ENCODE data around the gene HOXD11.

The HOXD11 gene

DNA sequence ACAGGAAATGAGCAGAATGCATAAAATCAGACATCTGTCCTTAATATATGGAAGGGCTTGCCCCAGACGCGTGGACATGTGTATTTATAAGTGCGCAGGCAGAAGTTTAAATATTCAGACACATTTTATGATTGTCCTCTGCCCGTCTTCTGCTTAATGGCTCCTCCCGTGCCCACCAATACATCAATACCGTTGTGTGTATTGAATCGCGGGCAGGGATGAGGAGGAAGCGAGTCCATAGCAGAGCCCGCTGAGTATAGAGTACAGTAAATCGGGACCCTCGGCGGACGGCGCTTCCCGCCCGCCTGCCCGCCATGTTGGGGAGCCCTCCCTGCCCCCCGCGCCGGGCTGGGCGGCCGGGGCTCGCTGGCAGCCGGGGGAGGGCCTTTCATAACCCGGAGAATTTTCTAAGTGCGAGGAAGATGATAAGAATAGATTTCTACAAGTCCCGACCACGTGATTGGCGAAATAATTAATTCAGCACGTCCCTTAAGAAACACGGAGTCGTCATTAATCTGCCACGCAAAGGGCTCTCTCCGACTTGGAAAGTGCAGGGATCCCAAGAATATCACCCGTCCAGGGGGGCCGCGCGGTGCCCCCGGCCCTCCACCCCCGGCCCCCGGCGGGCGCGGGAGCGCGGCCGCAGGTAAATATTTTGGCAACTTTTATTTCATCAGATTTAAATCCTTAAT, 49.9 kb downstream of the HOXD11 start, which contains the start of gene HOXD3:
TSS of gene HOXD3 (plus strand) at position 501 of the 692 bp plus-strand sequence. CDS start 11,808 bp downstream, outside the sequence.
- no peak within 1 kb of the TSS for H3K4me3 ChIP-seq (ENCODE audit: low read depth in 1 of 2, low read length in 2 of 2)
- ATAC-seq (ENCODE audit: insufficient read depth, low read depth): no peak
- H3K36me3 ChIP-seq (ENCODE audit: insufficient read depth, low read length): no peaks in the 10 kb centered on the region
- DNase-seq: no peak
- H3K27me3 ChIP-seq (ENCODE audit: insufficient read depth, low read length, poor library complexity): peaks cover 4% of the 10 kb centered on the region
- H3K4me2 ChIP-seq (ENCODE audit: insufficient read depth, low read length): no peak within 1 kb of the TSS
- no peaks in the 10 kb centered on the region for H3K4me1 ChIP-seq (ENCODE audit: insufficient read depth, low read length)
- no peaks in the 10 kb centered on the region for H3K79me2 ChIP-seq (ENCODE audit: insufficient read depth, low read length)
- no peak for TF ChIP-seq EZH2 (IDR thresholded peaks at IDR 0.05; ENCODE audit: borderline replicate concordance, low read depth, low read length, severe bottlenecking)
- TF ChIP-seq, protein P1, sequence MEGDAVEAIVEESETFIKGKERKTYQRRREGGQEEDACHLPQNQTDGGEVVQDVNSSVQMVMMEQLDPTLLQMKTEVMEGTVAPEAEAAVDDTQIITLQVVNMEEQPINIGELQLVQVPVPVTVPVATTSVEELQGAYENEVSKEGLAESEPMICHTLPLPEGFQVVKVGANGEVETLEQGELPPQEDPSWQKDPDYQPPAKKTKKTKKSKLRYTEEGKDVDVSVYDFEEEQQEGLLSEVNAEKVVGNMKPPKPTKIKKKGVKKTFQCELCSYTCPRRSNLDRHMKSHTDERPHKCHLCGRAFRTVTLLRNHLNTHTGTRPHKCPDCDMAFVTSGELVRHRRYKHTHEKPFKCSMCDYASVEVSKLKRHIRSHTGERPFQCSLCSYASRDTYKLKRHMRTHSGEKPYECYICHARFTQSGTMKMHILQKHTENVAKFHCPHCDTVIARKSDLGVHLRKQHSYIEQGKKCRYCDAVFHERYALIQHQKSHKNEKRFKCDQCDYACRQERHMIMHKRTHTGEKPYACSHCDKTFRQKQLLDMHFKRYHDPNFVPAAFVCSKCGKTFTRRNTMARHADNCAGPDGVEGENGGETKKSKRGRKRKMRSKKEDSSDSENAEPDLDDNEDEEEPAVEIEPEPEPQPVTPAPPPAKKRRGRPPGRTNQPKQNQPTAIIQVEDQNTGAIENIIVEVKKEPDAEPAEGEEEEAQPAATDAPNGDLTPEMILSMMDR (IDR thresholded peaks at IDR 0.05; ENCODE audit: borderline replicate concordance, extremely low read depth, low read length, poor library complexity, severe bottlenecking): no peak
- H2AFZ ChIP-seq (ENCODE audit: low read depth, low read length): no peak within 1 kb of the TSS
- H3K27ac ChIP-seq (ENCODE audit: low read length): no peak within 1 kb of the TSS
- H4K20me1 ChIP-seq (ENCODE audit: insufficient read depth, low read length): no peaks in the 10 kb centered on the region
- H3K9ac ChIP-seq (ENCODE audit: low read depth, low read length): no peak within 1 kb of the TSS
- no peaks in the 10 kb centered on the region for H3K9me3 ChIP-seq (ENCODE audit: insufficient read depth, low read length, severe bottlenecking)

DNA sequence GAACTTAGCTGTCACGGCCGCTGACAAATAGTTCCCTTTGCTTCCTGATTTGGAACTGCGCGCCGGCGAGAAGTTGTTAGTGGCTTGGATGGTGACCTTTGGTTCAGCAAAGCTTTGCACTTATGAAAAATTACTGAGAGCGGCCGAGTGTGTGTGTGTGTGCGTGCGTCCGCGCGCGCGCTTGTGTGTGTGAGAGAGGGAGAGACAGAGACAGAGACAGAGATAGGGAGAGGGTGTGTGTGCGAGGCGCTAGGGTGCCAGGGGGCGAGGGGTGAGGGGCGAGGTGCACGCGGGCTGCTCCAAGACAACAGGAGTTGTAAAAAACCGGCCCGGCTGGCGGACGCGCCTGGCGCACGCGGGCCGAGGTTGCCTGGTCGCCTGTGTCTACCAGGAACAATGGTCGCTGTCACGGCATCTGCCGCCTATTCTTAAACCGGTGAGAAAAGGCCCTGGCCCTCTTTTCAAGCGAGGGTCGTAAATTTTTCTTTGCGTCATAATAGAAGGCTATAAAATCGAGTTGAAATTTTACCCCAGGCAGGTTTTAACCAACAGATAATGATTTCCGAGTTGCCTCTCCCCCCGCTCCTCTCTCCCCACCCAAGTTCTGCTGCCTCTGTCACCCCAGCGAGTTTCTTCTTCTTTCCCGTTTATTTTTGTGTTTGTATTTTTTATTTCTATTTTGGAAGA, 50.6 kb downstream of the HOXD11 start:
- Histone ChIP-seq H3K79me2 (ENCODE audit: insufficient read depth, low read length) (no peaks in the 10 kb centered on the region), H2AFZ (ENCODE audit: low read depth, low read length) (no peak overlapping the region), H3K4me2 (ENCODE audit: insufficient read depth, low read length) (no peak overlapping the region), H4K20me1 (ENCODE audit: insufficient read depth, low read length) (no peaks in the 10 kb centered on the region), H3K4me1 (ENCODE audit: insufficient read depth, low read length) (no peaks in the 10 kb centered on the region), H3K9me3 (ENCODE audit: insufficient read depth, low read length, severe bottlenecking) (no peaks in the 10 kb centered on the region), H3K9ac (ENCODE audit: low read depth, low read length) (no peak overlapping the region), H3K4me3 (ENCODE audit: low read depth in 1 of 2, low read length in 2 of 2) (no peak overlapping the region), H3K27ac (ENCODE audit: low read length) (no peak overlapping the region), H3K27me3 (ENCODE audit: insufficient read depth, low read length, poor library complexity) (peaks cover 4% of the 10 kb centered on the region), H3K36me3 (ENCODE audit: insufficient read depth, low read length) (no peaks in the 10 kb centered on the region)
- ATAC-seq (ENCODE audit: insufficient read depth, low read depth) (no peak), DNase-seq (no peak)
- TF ChIP-seq, protein P1 (IDR thresholded peaks at IDR 0.05; ENCODE audit: borderline replicate concordance, extremely low read depth, low read length, poor library complexity, severe bottlenecking): no peak
- TF ChIP-seq EZH2 (IDR thresholded peaks at IDR 0.05; ENCODE audit: borderline replicate concordance, low read depth, low read length, severe bottlenecking): no peak

DNA sequence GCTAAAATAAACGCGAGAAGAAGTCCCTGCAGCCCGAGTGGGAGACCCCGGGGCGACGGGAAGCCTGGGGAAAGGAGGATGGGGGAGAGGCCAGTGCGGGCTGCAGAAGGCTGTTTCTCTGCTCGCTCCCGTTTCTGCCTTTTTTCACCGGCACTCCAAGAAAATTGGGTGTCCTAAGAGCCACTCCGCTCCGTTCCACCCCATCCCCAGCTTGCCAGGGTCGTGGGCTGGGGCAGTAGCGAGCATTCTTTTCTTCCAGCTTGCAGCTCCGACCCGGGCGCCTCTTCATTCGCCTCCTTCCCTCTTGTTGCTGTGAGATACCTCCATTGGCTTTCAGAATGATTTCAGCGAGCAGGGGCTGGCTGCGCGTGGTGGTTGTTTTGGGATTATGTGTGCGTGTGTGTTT, 51.1 kb downstream of the HOXD11 start:
- Histone ChIP-seq H3K9me3 (ENCODE audit: insufficient read depth, low read length, severe bottlenecking) (no peaks in the 10 kb centered on the region), H4K20me1 (ENCODE audit: insufficient read depth, low read length) (no peaks in the 10 kb centered on the region), H3K27ac (ENCODE audit: low read length) (no peak overlapping the region), H3K9ac (ENCODE audit: low read depth, low read length) (no peak overlapping the region), H3K36me3 (ENCODE audit: insufficient read depth, low read length) (no peaks in the 10 kb centered on the region), H3K4me2 (ENCODE audit: insufficient read depth, low read length) (no peak overlapping the region), H3K4me3 (ENCODE audit: low read depth in 1 of 2, low read length in 2 of 2) (no peak overlapping the region), H3K4me1 (ENCODE audit: insufficient read depth, low read length) (no peaks in the 10 kb centered on the region), H3K79me2 (ENCODE audit: insufficient read depth, low read length) (no peaks in the 10 kb centered on the region), H3K27me3 (ENCODE audit: insufficient read depth, low read length, poor library complexity) (peaks cover 4% of the 10 kb centered on the region), H2AFZ (ENCODE audit: low read depth, low read length) (no peak overlapping the region)
- TF ChIP-seq, protein P1 (IDR thresholded peaks at IDR 0.05; ENCODE audit: borderline replicate concordance, extremely low read depth, low read length, poor library complexity, severe bottlenecking): no peak
- TF ChIP-seq EZH2 (IDR thresholded peaks at IDR 0.05; ENCODE audit: borderline replicate concordance, low read depth, low read length, severe bottlenecking): no peak
- ATAC-seq (ENCODE audit: insufficient read depth, low read depth) (no peak), DNase-seq (no peak)

Measured in DND-41 (cell line).